ENCODE data around the gene NOG.

Gene NOG

GRCh38 chr17:56637254-56637653 lies 43.8 kb downstream of the NOG start:
- DNase-seq (ENCODE audit: low read depth): no peak

GRCh38 chr17:56638591-56639051 lies 45.1 kb downstream of the NOG start:
- DNase-seq (ENCODE audit: low read depth): no peak

GRCh38 chr17:56639517-56639916 lies 46.0 kb downstream of the NOG start:
- no peak for DNase-seq (ENCODE audit: low read depth)

GRCh38 chr17:56640116-56640515 lies 46.6 kb downstream of the NOG start:
- no peak for DNase-seq (ENCODE audit: low read depth)

- no peak for DNase-seq (ENCODE audit: low read depth)
Observed at GRCh38 chr17:56641373-56641772, 47.9 kb downstream of the NOG start.

- DNase-seq (ENCODE audit: low read depth): no peak
Observed at GRCh38 chr17:56641894-56642293, 48.4 kb downstream of the NOG start.

- no peak for DNase-seq (ENCODE audit: low read depth)
Observed at GRCh38 chr17:56642424-56642823, 48.9 kb downstream of the NOG start.

Data from ELR (cell line).